ENCODE measurements around the gene COL6A3.

The COL6A3 gene

DNA sequence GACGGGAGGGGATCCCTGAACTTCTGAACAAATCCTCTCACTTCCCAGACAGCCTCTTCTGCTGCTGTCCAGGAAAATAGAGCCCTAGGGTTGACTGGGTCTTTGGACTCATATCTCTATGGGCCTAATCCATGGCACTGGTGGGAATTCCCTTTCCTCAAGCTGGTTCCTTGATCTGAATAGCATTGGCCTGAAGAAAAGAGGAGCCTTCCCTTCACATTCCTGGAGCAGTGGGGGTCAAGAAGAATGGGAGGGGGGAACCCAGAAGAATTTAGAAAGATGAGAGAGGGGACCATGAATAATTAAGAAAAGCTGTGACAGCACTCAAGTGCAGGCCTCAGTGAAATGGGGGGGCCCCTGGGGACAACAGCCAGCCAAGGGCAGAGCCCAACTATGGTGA is 80.2 kb downstream of the COL6A3 start:
- TF ChIP-seq TEAD4 (IDR thresholded peaks at IDR 0.05), result no peak
- TF ChIP-seq, protein P1, sequence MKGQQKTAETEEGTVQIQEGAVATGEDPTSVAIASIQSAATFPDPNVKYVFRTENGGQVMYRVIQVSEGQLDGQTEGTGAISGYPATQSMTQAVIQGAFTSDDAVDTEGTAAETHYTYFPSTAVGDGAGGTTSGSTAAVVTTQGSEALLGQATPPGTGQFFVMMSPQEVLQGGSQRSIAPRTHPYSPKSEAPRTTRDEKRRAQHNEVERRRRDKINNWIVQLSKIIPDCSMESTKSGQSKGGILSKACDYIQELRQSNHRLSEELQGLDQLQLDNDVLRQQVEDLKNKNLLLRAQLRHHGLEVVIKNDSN (IDR thresholded peaks at IDR 0.05), result no peak
- no peak for TF ChIP-seq CREB1 (IDR thresholded peaks at IDR 0.05; ENCODE audit: low read depth)
- TF ChIP-seq EP300 (IDR thresholded peaks at IDR 0.05; ENCODE audit: borderline replicate concordance), result no peak
- TF ChIP-seq, protein P2, sequence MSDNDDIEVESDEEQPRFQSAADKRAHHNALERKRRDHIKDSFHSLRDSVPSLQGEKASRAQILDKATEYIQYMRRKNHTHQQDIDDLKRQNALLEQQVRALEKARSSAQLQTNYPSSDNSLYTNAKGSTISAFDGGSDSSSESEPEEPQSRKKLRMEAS (IDR thresholded peaks at IDR 0.05), result no peak
- TF ChIP-seq, protein P3, sequence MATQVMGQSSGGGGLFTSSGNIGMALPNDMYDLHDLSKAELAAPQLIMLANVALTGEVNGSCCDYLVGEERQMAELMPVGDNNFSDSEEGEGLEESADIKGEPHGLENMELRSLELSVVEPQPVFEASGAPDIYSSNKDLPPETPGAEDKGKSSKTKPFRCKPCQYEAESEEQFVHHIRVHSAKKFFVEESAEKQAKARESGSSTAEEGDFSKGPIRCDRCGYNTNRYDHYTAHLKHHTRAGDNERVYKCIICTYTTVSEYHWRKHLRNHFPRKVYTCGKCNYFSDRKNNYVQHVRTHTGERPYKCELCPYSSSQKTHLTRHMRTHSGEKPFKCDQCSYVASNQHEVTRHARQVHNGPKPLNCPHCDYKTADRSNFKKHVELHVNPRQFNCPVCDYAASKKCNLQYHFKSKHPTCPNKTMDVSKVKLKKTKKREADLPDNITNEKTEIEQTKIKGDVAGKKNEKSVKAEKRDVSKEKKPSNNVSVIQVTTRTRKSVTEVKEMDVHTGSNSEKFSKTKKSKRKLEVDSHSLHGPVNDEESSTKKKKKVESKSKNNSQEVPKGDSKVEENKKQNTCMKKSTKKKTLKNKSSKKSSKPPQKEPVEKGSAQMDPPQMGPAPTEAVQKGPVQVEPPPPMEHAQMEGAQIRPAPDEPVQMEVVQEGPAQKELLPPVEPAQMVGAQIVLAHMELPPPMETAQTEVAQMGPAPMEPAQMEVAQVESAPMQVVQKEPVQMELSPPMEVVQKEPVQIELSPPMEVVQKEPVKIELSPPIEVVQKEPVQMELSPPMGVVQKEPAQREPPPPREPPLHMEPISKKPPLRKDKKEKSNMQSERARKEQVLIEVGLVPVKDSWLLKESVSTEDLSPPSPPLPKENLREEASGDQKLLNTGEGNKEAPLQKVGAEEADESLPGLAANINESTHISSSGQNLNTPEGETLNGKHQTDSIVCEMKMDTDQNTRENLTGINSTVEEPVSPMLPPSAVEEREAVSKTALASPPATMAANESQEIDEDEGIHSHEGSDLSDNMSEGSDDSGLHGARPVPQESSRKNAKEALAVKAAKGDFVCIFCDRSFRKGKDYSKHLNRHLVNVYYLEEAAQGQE (IDR thresholded peaks at IDR 0.05; ENCODE audit: low read depth), result no peak
- no peak for TF ChIP-seq YY1 (IDR thresholded peaks at IDR 0.05; ENCODE audit: low read depth)
- no peak for TF ChIP-seq RAD21 (IDR thresholded peaks at IDR 0.05; ENCODE audit: low read depth)
- TF ChIP-seq ZBTB7A (IDR thresholded peaks at IDR 0.05; ENCODE audit: low read depth), result no peak
- TF ChIP-seq TAF1 (IDR thresholded peaks at IDR 0.05; ENCODE audit: low read depth), result no peak

DNA sequence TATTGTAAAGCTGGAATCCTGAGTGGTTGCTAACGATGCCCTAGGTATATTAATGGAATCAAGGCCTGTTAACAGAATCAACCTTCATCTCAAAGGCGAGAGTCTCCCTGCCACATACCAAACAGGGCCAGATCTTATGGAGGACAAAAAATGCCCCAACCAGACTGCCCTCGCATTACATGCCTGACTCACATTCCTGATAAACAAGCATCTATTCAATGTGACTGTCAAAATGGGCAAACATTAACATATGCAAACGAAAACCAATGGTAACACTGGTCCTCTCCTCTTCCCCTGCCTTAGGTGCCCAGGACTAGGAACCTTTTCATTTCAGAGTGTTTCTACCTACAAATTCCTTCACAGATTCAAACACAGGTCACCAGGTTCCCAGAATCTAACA is 83.4 kb downstream of the COL6A3 start:
- TF ChIP-seq ZBTB7A (IDR thresholded peaks at IDR 0.05; ENCODE audit: low read depth), result no peak

DNA sequence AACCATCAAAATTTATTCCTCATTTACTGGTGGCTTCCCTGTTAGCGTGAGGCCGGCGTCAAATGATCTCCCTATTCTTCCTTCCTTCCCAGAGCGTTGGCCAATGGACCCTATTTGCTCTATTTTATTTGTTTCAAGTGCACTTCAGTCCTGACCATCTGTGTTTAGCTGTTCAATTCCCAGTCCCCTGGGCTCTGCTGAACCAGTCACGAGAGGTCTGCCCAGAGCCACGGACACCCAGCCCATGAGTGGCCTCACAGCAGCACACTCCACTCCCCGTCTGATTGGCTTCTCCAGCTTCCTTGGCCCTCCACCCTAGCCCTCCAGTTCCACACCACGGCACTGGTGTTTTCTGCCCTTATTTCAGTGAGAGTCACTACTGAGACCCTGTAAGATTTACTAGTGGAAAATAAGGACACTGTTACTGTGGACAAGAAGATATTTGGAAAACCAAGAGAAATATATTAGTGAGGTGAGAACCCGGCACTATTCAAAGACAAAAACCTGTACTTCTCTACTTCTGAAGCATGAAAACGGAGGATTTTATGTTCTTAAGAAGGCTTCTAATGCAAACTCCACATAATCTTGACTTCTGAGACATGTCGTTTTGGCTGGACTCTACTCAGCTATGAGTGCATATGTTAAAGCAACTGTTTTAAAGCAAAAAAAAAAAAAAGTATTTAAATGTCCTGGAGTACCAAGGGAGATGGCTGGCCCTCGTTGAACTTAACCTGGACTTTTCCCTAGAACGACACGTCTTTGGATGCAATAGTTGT is 86.6 kb downstream of the COL6A3 start:
- TF ChIP-seq EGR1 (IDR thresholded peaks at IDR 0.05) (no peak), CEBPB (IDR thresholded peaks at IDR 0.05) (no peak), NFIC (IDR thresholded peaks at IDR 0.05) (no peak)
- TF ChIP-seq, protein P2 (IDR thresholded peaks at IDR 0.05), result no peak

DNA sequence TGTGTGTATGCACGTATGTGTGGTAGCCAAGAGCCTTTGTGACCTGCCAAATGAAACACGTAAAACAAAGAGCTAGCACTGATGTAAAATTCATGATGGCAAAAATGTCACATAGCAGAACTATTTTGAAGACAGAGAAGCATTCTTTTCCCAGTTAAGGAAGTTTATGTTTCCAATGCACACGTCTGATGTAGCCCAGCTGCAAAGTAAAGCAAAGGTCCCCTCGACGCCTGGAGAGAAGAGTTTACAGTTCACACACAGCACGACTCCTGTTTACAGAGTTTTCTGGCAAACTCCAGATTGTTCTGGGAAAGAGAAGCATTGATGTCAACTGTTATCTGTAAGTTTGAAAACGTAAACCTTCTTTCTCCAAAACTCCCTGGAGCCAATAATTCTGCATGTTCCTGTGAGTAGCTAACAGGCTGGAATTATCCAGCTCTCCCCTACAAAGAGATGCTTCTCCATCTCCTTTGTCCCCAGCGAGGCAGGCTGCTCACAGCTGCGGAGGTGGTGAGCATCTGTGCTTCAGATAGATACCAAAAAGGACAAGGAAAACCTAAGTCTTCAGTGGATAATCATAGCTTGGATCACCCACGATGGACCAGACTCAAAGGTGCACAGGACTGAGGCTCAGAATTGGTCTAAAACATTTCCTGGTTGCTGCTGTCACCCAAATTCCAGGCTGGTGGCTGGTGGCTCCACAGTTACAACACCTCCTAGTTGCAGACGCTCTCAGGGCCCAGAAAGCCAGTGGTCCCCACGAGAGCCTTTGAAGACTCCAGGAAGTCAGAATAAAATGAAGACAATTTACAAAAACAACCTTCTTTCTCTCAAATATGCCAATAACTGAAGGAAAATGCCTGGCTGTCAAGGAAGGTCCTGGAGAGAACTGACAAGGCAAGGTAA is 87.4 kb downstream of the COL6A3 start:
- TF ChIP-seq YY1 (IDR thresholded peaks at IDR 0.05; ENCODE audit: low read depth) (no peak), TEAD4 (IDR thresholded peaks at IDR 0.05) (no peak), TAF1 (IDR thresholded peaks at IDR 0.05; ENCODE audit: low read depth) (no peak), RAD21 (IDR thresholded peaks at IDR 0.05; ENCODE audit: low read depth) (no peak), EP300 (IDR thresholded peaks at IDR 0.05; ENCODE audit: borderline replicate concordance) (no peak)
- TF ChIP-seq, protein P1 (IDR thresholded peaks at IDR 0.05), result no peak
- TF ChIP-seq, protein P2 (IDR thresholded peaks at IDR 0.05), result no peak

DNA sequence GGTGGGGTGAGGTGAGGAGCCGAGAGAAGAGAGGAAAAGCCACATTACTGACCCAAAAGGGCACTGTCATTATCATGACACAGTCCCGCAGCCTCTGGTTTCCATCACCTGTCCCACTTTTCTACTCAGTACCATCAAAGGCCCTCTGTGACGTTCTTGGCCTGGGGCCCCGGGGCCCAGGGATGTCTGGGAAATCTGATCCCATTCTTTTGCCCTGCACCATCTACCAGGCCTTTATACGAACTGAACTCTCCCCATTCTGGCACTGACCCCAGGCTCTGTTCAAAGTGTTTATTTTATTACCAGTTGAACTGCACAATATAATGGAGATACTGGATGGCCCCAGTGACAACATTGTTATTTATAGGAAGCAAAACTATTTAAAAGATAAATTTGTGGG is 89.1 kb downstream of the COL6A3 start:
- no peak for TF ChIP-seq FOXM1 (IDR thresholded peaks at IDR 0.05; ENCODE audit: borderline replicate concordance, low read depth)
- TF ChIP-seq ZBTB7A (IDR thresholded peaks at IDR 0.05; ENCODE audit: low read depth), result no peak
- no peak for TF ChIP-seq CREB1 (IDR thresholded peaks at IDR 0.05; ENCODE audit: low read depth)
- no peak for TF ChIP-seq TAF1 (IDR thresholded peaks at IDR 0.05; ENCODE audit: low read depth)
- TF ChIP-seq TEAD4 (IDR thresholded peaks at IDR 0.05), result no peak
- TF ChIP-seq CEBPB (IDR thresholded peaks at IDR 0.05), result no peak
- no peak for TF ChIP-seq EGR1 (IDR thresholded peaks at IDR 0.05)
- TF ChIP-seq, protein P1 (IDR thresholded peaks at IDR 0.05), result no peak
- TF ChIP-seq RAD21 (IDR thresholded peaks at IDR 0.05; ENCODE audit: low read depth), result no peak

DNA sequence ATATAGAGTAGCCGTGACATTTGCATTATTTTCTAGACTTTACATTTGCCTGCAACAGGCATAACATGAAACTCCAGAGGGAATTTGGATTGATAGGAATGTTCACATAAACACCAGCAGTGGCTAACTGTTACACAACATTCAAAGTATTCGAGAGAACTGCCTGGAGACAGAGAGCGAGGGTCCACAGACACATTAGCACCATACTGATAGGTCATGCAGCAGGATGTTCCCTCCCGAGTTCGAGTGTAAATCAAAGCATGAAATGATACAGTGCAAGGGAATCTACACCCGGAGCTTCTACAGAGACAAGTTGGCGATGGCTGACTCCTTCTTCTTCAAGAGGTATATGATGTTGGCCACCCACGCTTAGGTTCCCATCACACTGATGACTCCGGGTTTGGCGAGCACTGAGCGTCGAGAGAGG is 89.5 kb downstream of the COL6A3 start:
- no peak for TF ChIP-seq YY1 (IDR thresholded peaks at IDR 0.05; ENCODE audit: low read depth)
- no peak for TF ChIP-seq NFIC (IDR thresholded peaks at IDR 0.05)
- no peak for TF ChIP-seq TAF1 (IDR thresholded peaks at IDR 0.05; ENCODE audit: low read depth)
- TF ChIP-seq, protein P3 (IDR thresholded peaks at IDR 0.05; ENCODE audit: low read depth), result no peak
- no peak for TF ChIP-seq ZBTB7A (IDR thresholded peaks at IDR 0.05; ENCODE audit: low read depth)
- TF ChIP-seq CREB1 (IDR thresholded peaks at IDR 0.05; ENCODE audit: low read depth), result no peak
- TF ChIP-seq, protein P2 (IDR thresholded peaks at IDR 0.05), result no peak
- TF ChIP-seq, protein P1 (IDR thresholded peaks at IDR 0.05), result no peak
- no peak for TF ChIP-seq CEBPB (IDR thresholded peaks at IDR 0.05)
- TF ChIP-seq TEAD4 (IDR thresholded peaks at IDR 0.05), result no peak
- TF ChIP-seq FOXM1 (IDR thresholded peaks at IDR 0.05; ENCODE audit: borderline replicate concordance, low read depth), result no peak
- TF ChIP-seq TCF12 (IDR thresholded peaks at IDR 0.05; ENCODE audit: low read depth), result no peak
- no peak for TF ChIP-seq EGR1 (IDR thresholded peaks at IDR 0.05)
- no peak for TF ChIP-seq EP300 (IDR thresholded peaks at IDR 0.05; ENCODE audit: borderline replicate concordance)
- TF ChIP-seq RAD21 (IDR thresholded peaks at IDR 0.05; ENCODE audit: low read depth), result no peak

Measured in Ishikawa (cell line).